HG03571 (cell line): ENCODE measurements around the gene PDE4D.
A peak's percentile ranks its signal among the peaks of the same experiment; 100 is the strongest.
"Not testable (repeated sequence)": the region's sequence is repeated elsewhere in the genome, so short reads cannot be mapped to it uniquely, and the experiment has no call there.

Source experiments
- ATAC-seq: cut with Tn5 transposase; IDR thresholded peaks from one replicate; pipeline ENCODE4 v1.9.1; 2021; ENCODE audit not compliant: unreplicated experiment

The PDE4D gene

DNA sequence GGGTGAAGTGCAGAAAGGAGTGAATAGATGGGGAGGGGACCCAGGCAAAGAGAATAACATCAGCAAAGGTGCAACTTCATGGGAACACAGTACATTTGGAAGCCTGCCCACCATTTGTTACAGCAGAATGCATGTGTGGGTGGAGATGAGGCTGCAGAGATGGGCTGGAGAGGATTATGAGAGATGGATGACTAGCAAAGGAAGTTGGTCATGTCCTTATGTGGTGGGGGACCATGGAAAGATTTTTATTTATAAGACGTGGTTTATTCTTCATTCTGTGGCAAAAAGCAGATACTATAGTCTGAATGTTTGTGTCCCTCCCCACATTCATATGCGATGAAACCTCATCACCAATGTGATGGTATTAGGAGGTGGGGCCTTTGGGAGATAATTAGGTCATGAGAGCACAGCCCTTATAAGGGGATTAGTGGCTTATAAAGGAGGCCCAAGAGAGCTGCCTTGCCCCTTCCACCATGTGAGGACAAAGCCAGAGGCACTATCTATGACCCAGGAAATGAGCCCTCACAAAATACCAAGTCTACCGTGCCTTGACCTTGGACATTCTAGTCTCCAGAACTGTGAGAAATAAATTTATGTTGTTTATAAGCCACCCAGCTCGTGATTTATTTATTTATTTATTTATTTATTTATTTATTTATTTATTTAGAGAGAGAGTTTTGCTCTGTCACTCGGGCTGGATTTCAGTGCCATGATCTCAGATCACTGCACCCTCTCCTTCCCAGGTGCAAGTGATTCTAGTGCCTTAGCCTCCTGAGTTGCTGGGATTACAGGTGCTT is 827.0 kb downstream of the PDE4D start:
- no peak for ATAC-seq

DNA sequence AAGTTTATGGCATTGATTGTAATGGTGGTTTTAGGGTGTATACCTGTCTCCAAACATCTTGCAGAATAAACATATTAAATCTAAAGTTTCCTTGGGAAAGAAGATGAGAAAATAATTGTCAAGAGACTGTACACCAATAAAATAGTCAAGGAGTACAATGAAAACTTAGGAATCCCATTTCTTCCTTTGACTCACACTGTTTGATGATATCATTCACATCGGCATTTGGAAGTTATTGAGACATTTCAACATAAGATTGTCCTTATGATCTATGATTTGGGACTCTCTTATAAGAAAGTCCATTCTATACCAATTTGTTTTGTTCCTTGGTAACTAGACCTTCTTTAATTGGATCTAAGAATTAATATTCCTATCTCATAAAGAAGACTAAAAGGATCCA is 828.0 kb downstream of the PDE4D start:
- no peak for ATAC-seq

DNA sequence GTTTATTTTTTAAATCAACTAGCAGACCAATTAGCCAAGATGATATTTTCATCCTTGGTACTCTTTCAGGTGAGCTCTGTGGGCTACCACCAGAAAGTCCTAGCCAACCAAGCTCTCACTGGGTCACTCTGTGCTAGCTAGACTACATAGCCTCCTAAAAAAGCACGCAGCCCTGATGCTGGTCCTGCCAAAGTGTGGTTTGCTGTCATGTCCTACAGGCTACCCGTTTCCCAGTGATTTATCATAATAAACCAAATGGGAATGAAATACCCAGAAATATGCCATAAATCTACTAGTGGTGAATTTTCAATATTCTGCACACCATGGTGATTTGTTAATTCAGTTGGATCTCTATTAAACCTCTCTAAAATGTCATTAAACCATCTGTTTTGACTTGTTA is 829.2 kb downstream of the PDE4D start:
- ATAC-seq, result no peak

DNA sequence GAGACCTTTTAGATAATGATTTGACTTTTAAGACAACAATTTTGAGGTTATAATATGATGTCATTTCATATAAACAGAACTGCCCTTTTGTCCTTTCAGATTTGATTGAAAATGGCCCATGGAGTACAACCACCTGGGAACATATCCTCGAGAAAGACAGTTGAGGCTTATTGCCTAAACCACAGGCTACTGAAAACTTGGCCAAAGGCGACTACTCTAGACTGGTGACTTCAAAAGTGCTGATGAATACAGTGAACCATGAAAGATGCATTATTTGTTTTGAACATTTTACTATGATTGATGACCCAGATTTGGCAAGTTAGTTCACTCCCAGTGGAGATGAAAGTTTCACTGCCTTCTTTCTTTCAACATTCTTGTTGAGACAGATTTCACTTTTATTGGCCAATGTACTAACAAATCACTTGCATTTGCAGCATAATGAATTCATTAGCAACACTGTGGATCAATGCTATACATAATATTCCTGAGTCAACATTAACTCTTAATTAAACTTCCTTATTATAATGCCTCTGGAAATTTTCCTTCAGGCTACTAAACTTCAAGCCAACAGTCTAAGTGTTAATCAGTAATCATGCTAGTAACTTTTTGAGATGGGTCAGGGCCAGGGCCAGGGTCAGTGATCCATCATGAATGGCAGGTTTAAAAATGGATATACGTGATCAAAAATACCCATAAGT is 830.4 kb downstream of the PDE4D start:
- ATAC-seq, result no peak

DNA sequence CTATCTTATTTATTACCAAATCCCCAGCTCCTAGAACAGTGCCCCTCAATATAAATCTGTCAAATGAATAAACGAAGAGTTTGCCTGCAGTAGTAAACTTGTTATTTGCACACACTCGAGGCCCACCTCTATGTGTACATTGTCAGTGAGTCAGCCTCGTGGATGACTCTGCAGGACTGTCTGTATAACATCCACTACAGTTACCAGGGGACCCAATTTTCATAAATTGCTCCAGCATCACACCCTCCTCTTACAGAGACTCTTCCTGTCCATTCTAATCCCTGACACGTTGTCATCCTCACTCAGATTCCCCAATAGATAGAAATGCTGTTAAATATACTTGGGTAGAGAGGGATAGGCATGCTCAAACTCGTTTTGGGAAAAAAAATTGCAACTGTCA is 832.1 kb downstream of the PDE4D start:
- ATAC-seq, result no peak

DNA sequence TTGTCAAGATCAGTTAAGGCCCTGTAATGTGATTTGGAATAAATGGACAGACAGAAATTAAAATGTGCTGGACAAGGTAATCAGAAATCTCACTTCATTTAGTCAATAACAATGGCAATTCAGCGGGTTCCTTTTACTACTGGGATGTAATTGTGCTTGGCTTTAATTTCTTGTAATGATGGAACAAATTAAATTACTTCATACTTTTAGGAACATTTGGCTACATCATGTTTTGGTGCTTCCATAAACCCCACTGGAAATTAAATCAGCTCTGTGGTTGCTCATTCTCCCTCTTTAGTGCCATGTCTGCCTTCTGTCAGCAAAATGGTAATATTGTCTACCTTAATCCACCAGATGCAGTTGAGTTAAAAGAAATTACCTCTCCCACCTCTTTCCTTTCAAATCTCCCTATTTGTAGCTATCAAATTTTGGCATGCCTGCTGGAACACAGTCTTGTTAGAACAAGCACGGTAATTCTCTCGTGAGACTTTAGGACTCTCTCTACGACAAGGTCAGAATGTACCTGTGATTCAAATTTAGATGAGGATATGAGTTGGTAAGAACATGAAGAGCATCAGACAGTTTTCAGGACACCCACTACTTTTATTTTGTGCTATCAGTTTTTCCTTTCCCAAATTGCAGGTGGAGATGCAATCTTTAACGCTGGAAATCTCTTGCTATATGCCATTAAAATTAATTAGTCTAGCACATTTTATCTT is 834.4 kb downstream of the PDE4D start:
- ATAC-seq, result no peak

DNA sequence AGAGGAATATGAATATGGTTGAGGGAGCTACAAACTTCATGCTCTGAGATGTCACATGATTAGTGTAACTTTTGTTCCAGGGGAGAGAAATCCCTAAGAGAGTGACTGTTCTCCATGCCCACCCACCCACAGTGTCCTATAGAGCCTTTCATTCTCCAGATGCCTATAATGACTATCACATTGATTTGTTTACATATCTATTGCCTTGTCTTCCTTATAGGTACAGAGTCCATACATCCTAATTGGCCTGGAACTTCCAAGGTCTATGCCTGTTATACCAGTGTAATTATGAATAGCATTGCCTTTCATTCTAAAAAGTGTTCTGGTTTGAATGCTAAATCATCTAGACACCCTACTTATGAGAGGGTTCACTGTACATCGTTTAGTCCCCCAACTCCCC is 835.3 kb downstream of the PDE4D start:
- no peak for ATAC-seq

DNA sequence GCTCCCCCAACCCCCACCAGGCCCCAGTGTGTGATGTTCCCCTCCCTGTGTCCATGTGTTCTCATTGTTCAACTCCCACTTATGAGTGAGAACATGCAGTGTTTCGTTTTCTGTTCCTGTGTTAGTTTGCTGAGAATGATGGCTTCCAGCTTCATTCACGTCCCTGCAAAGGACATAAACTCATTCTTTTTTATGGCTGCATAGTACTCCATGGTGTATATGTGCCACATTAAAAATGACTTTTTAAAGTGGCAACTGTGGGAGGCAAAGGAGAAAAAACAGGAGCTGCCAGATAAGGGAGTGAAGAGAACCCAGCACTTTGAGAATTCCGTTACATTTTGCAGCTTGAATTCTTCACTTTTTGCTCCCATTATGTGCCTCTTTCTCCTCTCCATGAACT is 836.9 kb downstream of the PDE4D start:
- ATAC-seq, result not testable (repeated sequence)

DNA sequence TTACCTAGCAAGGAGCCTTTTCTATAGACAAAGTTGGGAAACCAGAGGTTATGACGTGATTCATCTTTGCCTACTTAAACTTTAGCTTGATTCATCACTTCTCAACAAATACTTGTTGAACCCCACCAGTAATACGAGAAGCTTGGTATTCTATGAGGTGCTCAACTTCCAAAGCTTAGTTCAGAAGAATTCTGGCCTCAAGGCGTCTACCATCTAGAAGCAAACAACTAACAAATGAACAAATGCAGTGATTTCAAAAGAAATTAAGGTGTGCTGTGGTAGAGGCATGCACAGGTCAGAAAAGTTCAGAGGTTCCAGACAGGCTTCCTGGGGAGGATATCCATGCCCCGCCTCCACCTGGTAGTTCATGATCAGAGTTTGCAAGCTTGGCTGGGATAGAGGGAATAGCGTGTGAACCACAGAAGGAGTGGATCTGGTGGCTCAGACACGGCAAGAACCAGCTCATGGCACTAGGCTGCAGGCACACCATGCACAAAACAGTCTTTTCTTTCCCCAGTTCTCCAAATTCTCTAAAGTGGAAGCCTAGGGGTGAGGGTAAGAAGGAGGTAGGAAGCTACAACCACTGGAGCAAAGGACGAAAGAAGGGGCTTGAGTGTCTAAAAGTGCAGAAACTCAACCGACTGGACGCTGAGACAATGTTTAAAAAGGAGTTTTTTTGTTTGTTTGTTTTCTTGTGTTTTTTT is 837.6 kb downstream of the PDE4D start:
- no peak for ATAC-seq

DNA sequence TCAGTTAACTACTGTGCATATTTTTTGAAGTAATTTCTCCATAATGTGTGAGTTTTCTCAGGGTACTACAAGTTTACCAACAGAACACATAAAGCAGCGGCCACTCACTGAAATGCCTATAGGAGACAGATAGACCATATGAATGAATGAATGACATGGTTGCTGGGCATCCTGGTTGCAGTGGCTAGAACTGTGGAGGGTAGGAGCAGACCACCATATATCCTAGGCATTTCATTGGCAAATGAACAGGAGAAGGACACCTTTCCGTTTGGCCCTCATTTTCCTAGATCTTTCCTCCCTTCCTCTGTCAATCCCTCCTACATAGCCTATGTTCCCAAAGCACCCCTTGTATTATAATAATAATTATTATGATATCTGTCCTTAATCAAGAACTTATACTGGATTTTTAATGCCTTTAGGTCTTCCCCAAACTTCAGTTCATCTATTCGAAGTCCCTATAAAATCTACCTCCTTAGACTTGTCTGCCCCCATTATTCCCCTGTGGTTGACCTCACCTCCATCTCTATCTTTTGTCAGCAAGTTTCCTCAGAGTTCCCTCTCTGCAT is 838.5 kb downstream of the PDE4D start:
- no peak for ATAC-seq

DNA sequence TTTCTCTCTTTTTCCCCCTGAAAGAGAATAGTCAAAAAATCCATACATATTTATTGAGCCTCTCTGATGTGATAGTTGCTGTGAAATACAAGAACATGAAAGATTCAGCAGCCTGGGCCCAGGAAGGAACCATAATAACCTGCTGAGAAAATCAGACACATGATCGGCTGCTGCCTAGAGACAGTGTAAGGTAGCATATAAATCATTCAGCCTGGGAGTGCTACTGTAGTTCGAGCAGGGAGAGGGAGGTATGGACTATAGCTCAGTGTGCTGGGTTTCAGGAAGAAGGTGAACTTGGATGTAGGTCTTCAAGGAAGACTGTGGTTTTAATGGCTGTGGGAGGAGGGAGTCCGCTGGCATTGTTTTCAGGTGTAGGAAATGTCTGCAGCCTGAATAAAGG is 841.6 kb downstream of the PDE4D start:
- ATAC-seq, result no peak

DNA sequence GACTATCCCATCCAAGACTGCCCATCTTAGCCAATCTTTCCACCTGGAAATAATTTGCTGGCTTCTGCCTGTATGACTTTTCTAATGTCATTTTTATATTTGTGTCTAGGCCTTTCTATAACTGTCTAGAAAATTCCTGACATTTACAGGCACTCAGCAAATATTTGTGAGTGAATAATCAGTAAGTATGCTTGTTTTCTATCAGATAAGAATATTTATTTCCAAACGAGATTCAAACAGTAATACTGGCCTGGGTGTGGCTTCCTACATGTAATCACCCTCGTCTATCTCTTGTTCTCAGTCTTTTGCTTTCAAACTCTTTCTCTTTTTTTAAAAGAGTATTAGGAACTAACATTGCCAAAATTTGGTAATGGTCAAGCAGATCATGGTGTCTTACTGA is 844.4 kb downstream of the PDE4D start:
- ATAC-seq, result no peak

DNA sequence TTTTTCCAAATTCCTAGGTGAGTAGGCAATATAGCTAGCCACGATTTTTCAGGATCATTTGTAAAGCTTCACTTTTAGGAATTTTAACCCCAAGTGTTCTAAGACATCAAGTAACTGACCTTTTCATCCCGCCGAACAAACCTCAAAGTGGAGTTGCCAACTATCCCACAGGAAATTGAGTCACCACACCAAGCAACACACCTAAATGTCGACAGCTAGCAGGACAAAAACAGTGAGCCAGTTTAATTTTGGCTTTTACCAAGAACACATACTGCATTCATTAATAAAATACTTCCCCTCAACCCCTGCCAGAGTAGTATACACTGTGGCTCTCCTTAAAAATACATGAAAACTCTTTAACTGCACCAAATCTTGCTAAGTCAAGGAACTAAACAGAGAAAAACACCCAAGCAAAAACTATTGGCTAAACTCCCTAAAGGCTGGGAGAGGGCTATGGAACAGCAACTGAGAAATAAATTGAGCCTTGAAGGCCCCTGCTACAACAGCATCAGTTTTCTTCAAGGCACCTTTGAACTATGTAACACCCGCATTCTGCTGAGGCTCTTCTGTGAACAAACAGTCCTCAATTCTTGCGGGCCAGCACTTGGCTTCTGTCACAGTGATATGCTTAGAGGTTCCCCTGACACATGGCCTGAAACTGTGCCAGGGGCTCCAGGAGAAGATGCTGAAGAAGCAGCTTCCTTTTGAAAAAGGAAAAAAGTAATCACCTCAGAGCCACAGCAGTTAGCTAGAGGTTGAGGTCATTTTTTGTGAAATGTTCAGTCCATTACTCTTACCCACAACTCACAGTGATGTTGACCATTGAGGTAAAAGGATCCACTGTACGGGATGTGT is 851.1 kb downstream of the PDE4D start:
- no peak for ATAC-seq

DNA sequence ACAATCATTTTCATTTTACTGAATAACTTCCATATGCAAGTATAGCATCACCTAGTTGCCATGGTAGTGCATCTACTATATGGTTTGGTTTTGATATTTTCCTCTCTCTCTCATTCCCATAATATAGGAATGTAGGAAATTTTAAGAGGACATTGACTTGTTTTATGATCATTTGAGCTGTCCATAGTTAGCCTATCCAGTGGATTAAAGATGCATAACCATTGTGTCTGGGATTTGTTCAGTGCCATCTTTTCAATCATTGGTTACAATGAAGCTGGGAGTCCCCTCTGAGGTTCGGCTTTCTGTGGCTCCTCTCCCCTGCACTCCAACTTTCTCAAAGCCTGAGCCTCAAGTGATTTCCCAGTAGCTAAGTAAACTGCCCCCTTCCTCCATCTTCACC is 852.2 kb downstream of the PDE4D start:
- no peak for ATAC-seq

DNA sequence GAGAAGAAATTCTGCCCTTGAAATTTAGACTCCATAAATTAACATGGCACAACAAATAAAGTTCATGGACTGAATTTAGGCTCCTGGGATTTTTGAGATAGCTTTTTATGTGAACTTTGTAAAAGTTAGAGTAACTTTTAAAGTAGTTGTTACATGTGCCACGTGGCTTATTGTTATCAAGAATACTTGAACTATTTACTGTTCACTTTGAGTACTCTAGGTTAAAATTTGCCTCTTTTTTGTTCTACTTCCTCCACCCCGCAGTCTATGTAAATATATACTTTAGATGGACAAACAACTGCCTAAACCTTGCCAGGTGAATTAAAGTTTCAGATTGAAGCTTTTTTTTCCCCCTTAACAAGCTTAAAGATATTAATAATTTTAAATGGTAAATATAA is 852.7 kb downstream of the PDE4D start:
- no peak for ATAC-seq

DNA sequence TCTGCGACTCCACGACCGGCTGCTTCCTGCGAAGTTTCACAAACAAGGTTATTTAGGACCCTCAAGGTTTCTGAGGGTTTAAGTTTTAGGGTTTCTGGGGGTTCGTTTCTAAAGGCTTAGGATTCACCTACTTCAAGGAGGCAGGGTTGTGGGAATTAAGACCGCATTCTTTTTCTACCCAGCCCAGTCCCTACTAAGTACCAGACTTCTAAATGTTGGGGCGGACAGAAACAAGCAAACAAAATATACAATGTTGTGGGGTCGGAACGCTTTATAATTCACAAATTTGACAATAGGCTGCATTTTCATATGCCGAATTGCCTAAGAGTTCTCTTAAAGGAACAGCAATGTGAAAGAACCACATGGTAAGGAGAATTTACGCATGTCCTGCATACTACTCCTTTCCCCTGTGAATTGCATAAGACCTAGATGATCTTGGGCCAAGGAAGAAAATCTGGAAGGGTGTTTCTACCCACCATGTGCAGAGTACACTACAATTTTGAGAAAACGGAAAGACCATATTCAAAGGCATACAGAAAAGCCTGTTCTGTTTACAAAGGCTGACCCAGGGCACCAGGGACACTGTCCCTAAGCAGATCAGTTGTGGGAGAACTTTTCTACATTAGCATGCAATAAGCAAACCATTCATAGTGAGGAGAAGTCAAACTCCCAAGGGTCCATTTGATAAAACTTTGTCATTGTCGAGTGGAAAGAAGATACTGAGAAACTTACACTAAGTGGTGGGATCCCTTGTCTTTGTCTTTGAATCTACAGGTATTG is 853.3 kb downstream of the PDE4D start:
- ATAC-seq, result no peak

DNA sequence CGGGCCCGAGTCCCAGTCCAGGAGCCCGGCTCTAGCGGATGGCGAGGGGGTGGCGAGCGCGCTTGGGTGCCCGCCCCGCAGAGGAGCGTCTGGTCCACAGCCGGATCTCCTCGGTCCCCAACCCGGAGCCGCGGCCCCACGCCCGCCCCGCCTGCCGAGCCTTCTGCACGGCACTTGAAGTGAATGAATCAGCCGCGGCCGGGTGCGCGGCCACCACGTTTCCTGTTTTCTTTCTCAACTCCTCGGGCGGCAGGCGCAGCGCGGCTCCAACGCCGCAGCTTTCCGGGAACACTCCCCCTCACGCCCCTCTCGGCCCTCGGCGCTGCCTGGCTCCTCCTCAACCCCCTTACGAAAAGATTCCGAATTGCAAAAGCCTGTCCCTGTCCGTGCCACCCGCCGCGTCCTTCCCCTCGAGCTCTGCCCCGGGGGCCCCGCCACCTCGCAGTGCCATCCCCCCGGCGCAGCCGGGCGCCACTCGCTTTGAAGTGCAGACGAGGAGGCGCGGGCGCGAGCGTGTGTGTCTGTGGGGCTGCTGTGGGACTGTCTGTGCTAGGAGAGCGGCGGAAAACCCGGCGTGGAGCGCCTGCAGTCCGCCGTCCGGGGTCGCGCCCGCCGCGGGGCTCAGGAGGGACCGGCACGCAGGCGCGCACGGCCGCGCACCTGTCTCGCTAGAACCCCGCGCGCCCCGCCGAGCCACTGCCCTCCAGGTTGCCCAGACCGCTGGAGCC is 854.1 kb downstream of the PDE4D start:
- ATAC-seq, result peak; percentile 67

DNA sequence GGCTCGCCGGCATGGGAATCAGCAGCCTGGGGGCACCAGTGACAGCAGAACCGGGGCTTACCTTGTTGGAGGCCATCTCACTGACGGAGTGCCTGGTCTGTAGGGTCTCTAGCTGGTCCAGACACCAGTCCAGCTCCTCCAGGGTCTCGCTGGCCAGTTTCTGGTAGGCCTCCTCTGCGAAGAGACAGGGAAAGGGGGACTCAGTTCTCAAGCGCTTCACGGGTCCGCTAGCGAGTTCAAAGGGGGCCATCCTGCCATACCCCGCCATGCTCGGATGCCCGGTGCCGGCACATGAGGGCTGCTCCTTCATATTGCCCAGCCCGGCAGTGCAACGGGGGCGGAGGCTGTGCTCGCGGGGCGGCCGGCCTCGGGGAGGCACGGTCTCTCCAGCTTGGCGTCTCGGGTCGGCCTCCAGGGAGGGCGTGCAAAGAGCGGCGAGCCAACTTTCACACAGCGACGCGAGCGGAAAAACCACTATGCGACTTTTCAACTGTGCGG is 854.7 kb downstream of the PDE4D start:
- no peak for ATAC-seq
